ENCODE data around the gene KRTAP12-4.

The KRTAP12-4 gene

GRCh38 chr21:44654576-44655175, at the start of gene KRTAP12-4:
KRTAP12-4 (minus strand) TSS chr21:44654659; CDS start chr21:44654614, 45 bp downstream.
- DNase-seq (ENCODE audit: low read depth, low spot score), result no peak
- TF ChIP-seq YY1 (IDR thresholded peaks at IDR 0.05; ENCODE audit: insufficient read depth, insufficient read length) (no peak), ZNF274 (IDR thresholded peaks at IDR 0.05; ENCODE audit: low read depth, low read length) (no peak), SUZ12 (IDR thresholded peaks at IDR 0.05; ENCODE audit: extremely low read depth, insufficient read depth, insufficient read length) (no peak)
- H3K9me3 ChIP-seq (ENCODE audit: insufficient read depth, low read length), result peaks cover 8% of the 10 kb centered on the region; the same call in 1 of the 2 replicates
- H3K4me3 ChIP-seq (ENCODE audit: insufficient read length, low read depth), result no peak within 1 kb of the TSS
- no peaks in the 10 kb centered on the region for H3K36me3 ChIP-seq (ENCODE audit: insufficient read depth, insufficient read length, low read length)
- no peak within 1 kb of the TSS for H3K9ac ChIP-seq (ENCODE audit: insufficient read length, low read depth)
- H3K4me1 ChIP-seq (ENCODE audit: insufficient read depth, insufficient read length), result peaks cover 6% of the 10 kb centered on the region
- no peaks in the 10 kb centered on the region for H3K27me3 ChIP-seq (ENCODE audit: insufficient read depth, insufficient read length)

DNA sequence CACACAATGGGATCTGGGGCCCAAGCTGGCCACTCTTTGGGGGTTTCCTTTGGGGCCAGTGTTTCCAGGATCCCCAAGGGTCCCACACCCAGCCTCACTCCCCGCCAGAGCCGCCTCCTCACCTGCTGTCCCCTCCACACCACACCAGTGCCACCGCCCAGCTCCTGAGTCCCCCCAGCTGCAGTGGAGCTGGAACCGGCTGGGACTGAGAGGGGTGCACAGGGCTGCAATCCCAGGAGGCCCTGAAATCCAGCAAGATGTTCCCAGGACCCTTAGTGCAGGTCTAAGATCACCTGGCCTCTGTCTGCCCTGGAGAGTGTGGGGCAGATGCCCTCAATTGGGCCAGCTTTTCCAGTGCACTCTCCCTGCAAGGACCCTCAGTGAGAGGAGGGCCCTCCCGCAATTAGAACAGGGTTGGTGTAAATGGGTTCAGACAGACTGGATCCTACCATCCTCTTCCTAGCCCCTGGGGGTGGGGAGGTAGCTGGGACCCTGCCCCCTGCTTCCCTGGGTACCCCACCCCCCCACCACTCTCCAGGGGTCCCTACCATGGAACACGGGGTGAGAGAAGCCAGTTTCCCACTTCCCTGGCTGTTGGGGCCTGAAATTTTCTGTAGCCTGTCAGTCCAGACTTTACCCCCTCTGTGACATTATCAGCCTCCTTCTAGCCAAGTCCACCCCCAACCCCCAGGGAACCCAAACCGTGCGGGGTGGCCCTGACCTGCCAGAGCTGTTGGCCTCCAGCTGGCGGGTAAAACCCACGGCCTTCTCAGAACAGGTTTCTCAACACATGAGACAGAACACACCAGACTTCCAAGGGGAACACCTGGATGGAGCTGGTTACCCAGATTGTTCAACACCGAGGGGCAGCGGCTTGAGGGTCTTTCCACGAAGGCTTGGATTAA, 49.5 kb upstream of the KRTAP12-4 start:
- no peak for DNase-seq (ENCODE audit: low read depth, low spot score)
- TF ChIP-seq SUZ12 (IDR thresholded peaks at IDR 0.05; ENCODE audit: extremely low read depth, insufficient read depth, insufficient read length) (no peak), ZNF274 (IDR thresholded peaks at IDR 0.05; ENCODE audit: low read depth, low read length) (no peak), YY1 (IDR thresholded peaks at IDR 0.05; ENCODE audit: insufficient read depth, insufficient read length) (no peak)
- H3K4me3 ChIP-seq (ENCODE audit: insufficient read length, low read depth), result peak overlapping the region; percentile 22
- H3K9ac ChIP-seq (ENCODE audit: insufficient read length, low read depth), result peak overlapping the region; percentile 51
- peaks cover 63% of the 10 kb centered on the region for H3K4me1 ChIP-seq (ENCODE audit: insufficient read depth, insufficient read length)
- H3K27me3 ChIP-seq (ENCODE audit: insufficient read depth, insufficient read length), result peaks cover 39% of the 10 kb centered on the region
- no peaks in the 10 kb centered on the region for H3K36me3 ChIP-seq (ENCODE audit: insufficient read depth, insufficient read length, low read length)
- H3K9me3 ChIP-seq (ENCODE audit: insufficient read depth, low read length), result no peaks in the 10 kb centered on the region

GRCh38 chr21:44702973-44703730, 48.7 kb upstream of the KRTAP12-4 start:
- Histone ChIP-seq H3K9me3 (ENCODE audit: insufficient read depth, low read length) (no peaks in the 10 kb centered on the region), H3K27me3 (ENCODE audit: insufficient read depth, insufficient read length) (peaks cover 31% of the 10 kb centered on the region), H3K36me3 (ENCODE audit: insufficient read depth, insufficient read length, low read length) (no peaks in the 10 kb centered on the region), H3K4me3 (ENCODE audit: insufficient read length, low read depth) (no peak overlapping the region), H3K4me1 (ENCODE audit: insufficient read depth, insufficient read length) (peaks cover 61% of the 10 kb centered on the region), H3K9ac (ENCODE audit: insufficient read length, low read depth) (peak overlapping the region; percentile 51)
- no peak for DNase-seq (ENCODE audit: low read depth, low spot score)
- TF ChIP-seq ZNF274 (IDR thresholded peaks at IDR 0.05; ENCODE audit: low read depth, low read length) (no peak), SUZ12 (IDR thresholded peaks at IDR 0.05; ENCODE audit: extremely low read depth, insufficient read depth, insufficient read length) (no peak), YY1 (IDR thresholded peaks at IDR 0.05; ENCODE audit: insufficient read depth, insufficient read length) (no peak)

DNA sequence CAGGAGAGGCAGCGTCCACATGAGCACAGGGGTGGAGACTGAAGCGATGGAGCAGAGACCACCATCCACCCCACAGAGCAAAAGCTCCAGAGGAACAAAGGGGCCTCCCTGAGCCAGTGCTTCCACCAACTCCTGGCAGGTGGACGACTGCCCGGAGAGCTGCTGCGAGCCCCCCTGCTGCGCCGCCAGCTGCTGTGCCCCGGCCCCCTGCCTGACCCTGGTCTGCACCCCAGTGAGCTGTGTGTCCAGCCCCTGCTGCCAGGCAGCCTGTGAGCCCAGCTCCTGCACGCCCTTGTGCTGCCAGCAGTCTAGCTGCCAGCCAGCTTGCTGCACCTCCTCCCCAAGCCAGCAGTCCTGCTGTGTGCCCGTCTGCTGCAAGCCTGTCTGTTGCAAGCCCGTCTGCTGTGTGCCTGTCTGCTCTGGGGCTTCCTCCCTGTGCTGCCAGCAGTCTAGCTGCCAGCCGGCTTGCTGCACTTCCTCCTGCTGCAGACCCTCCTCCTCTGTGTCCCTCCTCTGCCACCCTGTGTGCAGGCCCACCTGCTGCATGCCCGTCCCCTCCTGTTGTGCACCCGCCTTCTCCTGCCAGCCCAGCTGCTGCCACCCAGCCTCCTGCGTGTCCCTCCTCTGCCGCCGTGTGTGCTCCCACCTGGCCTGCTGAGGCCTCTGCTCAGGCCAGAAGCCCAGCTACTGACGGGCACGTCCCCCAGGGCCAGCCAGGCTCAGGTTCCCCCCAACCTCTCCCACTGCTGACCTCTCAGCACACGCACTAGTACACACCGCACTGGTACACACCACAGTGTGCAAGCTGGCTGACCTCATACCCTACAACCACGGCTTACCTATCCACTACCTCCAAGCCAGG, 47.9 kb upstream of the KRTAP12-4 start:
- no peaks in the 10 kb centered on the region for H3K9me3 ChIP-seq (ENCODE audit: insufficient read depth, low read length)
- H3K36me3 ChIP-seq (ENCODE audit: insufficient read depth, insufficient read length, low read length), result no peaks in the 10 kb centered on the region
- peaks cover 62% of the 10 kb centered on the region for H3K4me1 ChIP-seq (ENCODE audit: insufficient read depth, insufficient read length)
- H3K4me3 ChIP-seq (ENCODE audit: insufficient read length, low read depth), result no peak overlapping the region
- TF ChIP-seq SUZ12 (IDR thresholded peaks at IDR 0.05; ENCODE audit: extremely low read depth, insufficient read depth, insufficient read length) (no peak), YY1 (IDR thresholded peaks at IDR 0.05; ENCODE audit: insufficient read depth, insufficient read length) (no peak), ZNF274 (IDR thresholded peaks at IDR 0.05; ENCODE audit: low read depth, low read length) (no peak)
- H3K27me3 ChIP-seq (ENCODE audit: insufficient read depth, insufficient read length), result peaks cover 23% of the 10 kb centered on the region
- H3K9ac ChIP-seq (ENCODE audit: insufficient read length, low read depth), result peak overlapping the region; percentile 14
- DNase-seq (ENCODE audit: low read depth, low spot score), result no peak

GRCh38 chr21:44701541-44701940, 47.1 kb upstream of the KRTAP12-4 start:
- DNase-seq (ENCODE audit: low read depth, low spot score), result no peak
- Histone ChIP-seq H3K4me1 (ENCODE audit: insufficient read depth, insufficient read length) (peaks cover 60% of the 10 kb centered on the region), H3K4me3 (ENCODE audit: insufficient read length, low read depth) (no peak overlapping the region), H3K27me3 (ENCODE audit: insufficient read depth, insufficient read length) (peaks cover 16% of the 10 kb centered on the region), H3K9me3 (ENCODE audit: insufficient read depth, low read length) (no peaks in the 10 kb centered on the region), H3K9ac (ENCODE audit: insufficient read length, low read depth) (peak overlapping the region; percentile 14), H3K36me3 (ENCODE audit: insufficient read depth, insufficient read length, low read length) (no peaks in the 10 kb centered on the region)
- no peak for TF ChIP-seq YY1 (IDR thresholded peaks at IDR 0.05; ENCODE audit: insufficient read depth, insufficient read length)

- no peaks in the 10 kb centered on the region for H3K9me3 ChIP-seq (ENCODE audit: insufficient read depth, low read length)
- no peak overlapping the region for H3K9ac ChIP-seq (ENCODE audit: insufficient read length, low read depth)
- no peaks in the 10 kb centered on the region for H3K36me3 ChIP-seq (ENCODE audit: insufficient read depth, insufficient read length, low read length)
- H3K27me3 ChIP-seq (ENCODE audit: insufficient read depth, insufficient read length), result peaks cover 10% of the 10 kb centered on the region
- H3K4me3 ChIP-seq (ENCODE audit: insufficient read length, low read depth), result no peak overlapping the region
- H3K4me1 ChIP-seq (ENCODE audit: insufficient read depth, insufficient read length), result peaks cover 54% of the 10 kb centered on the region
- no peak for DNase-seq (ENCODE audit: low read depth, low spot score)
- TF ChIP-seq SUZ12 (IDR thresholded peaks at IDR 0.05; ENCODE audit: extremely low read depth, insufficient read depth, insufficient read length) (no peak), ZNF274 (IDR thresholded peaks at IDR 0.05; ENCODE audit: low read depth, low read length) (no peak), YY1 (IDR thresholded peaks at IDR 0.05; ENCODE audit: insufficient read depth, insufficient read length) (no peak)
Observed at GRCh38 chr21:44701023-44701400, 46.6 kb upstream of the KRTAP12-4 start.
